ENCODE measurements around the gene UQCC5.

Gene UQCC5, protein sequence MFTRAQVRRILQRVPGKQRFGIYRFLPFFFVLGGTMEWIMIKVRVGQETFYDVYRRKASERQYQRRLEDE

DNA sequence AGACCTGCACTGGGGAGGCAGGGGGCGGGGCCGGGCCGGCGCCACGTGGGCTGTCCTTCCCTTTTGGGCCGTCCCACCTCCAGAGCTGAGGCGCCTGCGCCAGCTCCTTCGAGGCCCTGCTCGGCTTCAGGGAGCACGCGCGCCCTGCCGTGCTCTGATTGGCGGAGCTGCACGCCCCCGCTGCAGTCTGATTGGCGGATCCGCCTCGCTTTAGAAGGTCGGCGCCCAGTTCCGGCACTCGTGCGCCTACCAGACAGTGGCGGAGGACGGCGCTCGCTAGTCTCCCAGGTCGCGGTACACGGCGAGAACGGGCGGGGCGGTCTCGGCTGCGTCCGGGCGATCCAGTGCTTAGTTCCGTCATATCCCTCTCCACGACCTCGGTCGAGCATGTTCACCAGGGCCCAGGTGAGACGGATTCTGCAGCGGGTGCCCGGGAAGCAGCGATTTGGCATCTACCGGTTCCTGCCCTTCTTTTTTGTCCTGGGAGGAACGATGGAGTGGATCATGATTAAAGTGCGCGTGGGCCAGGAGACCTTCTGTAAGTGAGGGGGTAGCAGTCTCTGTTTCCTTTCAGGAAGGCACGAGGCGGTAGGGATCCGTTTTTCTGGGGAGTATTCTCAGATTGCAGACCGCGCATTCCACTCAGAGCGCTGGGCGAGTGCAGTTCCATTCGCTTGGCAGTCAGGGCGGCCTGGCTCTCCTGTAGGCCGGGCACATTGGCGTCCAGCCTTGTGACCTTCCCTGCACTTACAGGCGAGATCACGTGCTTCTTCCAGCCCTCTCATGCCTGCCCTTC is at the start of gene UQCC5:
UQCC5 (plus strand) TSS at position 237 of the 796 bp plus-strand sequence; CDS start at position 388, 151 bp downstream.
- peak; percentile 93 for DNase-seq

DNA sequence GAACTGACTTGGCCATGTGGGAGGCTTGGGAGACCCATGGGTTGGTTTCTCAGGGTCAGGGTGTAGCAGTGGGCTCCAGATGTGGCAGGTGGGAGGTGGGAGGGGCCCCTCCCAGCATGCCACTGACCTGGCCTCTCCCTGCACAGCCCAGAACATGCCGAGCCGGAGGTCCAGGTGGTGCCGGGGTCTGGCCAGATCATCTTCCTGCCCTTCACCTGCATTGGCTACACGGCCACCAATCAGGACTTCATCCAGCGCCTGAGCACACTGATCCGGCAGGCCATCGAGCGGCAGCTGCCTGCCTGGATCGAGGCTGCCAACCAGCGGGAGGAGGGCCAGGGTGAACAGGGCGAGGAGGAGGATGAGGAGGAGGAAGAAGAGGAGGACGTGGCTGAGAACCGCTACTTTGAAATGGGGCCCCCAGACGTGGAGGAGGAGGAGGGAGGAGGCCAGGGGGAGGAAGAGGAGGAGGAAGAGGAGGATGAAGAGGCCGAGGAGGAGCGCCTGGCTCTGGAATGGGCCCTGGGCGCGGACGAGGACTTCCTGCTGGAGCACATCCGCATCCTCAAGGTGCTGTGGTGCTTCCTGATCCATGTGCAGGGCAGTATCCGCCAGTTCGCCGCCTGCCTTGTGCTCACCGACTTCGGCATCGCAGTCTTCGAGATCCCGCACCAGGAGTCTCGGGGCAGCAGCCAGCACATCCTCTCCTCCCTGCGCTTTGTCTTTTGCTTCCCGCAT is 49.2 kb upstream of the UQCC5 start:
- no peak for DNase-seq

DNA sequence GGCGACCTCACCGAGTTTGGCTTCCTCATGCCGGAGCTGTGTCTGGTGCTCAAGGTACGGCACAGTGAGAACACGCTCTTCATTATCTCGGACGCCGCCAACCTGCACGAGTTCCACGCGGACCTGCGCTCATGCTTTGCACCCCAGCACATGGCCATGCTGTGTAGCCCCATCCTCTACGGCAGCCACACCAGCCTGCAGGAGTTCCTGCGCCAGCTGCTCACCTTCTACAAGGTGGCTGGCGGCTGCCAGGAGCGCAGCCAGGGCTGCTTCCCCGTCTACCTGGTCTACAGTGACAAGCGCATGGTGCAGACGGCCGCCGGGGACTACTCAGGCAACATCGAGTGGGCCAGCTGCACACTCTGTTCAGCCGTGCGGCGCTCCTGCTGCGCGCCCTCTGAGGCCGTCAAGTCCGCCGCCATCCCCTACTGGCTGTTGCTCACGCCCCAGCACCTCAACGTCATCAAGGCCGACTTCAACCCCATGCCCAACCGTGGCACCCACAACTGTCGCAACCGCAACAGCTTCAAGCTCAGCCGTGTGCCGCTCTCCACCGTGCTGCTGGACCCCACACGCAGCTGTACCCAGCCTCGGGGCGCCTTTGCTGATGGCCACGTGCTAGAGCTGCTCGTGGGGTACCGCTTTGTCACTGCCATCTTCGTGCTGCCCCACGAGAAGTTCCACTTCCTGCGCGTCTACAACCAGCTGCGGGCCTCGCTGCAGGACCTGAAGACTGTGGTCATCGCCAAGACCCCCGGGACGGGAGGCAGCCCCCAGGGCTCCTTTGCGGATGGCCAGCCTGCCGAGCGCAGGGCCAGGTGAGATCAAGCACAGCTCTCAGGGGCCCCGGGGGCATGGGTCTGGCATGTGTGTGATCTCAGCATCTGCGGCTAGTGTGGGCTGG is 48.4 kb upstream of the UQCC5 start:
- DNase-seq, result no peak

DNA sequence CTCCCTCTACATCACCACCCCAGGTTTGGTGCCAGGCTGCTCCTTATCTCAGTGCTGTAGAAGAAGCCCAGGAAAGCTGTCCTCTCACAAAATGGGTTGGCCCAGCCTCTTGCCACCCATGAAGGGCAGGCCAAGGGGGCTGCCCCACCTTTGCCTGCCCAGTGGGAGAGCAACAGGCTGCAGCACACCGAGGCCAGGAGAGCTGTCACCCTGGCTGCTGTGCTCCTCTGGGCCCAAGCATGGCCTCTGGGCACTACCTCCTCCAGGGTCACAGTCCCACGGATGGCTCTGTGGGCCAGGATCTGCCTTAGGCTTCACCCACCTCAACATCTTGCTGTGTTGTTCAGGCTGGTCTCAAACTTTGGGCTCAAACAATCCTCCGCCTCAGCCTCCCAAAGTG is 47.7 kb upstream of the UQCC5 start:
- no peak for DNase-seq

DNA sequence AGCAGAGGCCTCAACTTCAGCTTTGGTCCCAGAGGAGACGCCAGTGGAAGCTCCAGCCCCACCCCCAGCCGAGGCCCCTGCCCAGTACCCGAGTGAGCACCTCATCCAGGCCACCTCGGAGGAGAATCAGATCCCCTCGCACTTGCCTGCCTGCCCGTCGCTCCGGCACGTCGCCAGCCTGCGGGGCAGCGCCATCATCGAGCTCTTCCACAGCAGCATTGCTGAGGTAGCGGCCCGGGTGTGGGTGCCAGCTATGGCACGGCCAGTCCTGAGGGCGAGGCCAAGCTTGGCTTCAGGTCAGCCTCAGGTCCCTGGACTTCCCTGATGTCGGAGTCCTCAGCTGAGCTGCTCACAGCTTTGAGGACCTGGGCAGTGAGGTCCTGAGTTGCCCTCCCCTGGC is 47.0 kb upstream of the UQCC5 start:
- DNase-seq, result no peak

DNA sequence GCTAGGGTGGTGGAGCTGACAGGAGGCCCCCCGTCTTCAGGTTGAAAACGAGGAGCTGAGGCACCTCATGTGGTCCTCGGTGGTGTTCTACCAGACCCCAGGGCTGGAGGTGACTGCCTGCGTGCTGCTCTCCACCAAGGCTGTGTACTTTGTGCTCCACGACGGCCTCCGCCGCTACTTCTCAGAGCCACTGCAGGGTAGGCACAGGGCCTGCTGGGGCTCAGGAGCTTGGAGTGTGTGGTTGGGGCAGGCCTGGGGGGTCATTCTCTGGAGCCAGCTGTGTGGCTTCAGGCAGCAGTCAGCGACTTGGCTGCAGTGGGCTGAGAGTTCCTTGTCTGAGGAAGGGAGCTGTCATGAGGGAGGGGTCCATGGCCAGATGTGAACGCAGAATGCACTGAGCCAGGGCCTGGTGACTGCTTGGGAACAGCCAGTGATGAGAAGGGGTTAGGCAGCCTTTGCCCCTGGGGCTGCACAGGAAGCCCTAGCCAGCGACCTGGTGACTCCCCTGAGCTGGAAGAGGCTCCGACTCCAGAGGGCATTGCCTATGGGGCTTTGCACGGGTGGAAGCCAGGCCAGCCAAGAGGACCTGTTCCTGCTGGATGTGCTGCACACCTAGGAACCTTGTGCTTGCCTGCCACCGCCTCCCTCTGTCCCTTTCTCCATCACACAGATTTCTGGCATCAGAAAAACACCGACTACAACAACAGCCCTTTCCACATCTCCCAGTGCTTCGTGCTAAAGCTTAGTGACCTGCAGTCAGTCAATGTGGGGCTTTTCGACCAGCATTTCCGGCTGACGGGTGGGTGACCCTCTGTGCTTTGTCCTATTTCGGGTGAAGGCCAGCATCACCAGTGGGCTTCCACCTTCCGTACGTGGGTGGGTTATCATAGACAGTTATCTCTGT is 46.1 kb upstream of the UQCC5 start:
- DNase-seq, result no peak

DNA sequence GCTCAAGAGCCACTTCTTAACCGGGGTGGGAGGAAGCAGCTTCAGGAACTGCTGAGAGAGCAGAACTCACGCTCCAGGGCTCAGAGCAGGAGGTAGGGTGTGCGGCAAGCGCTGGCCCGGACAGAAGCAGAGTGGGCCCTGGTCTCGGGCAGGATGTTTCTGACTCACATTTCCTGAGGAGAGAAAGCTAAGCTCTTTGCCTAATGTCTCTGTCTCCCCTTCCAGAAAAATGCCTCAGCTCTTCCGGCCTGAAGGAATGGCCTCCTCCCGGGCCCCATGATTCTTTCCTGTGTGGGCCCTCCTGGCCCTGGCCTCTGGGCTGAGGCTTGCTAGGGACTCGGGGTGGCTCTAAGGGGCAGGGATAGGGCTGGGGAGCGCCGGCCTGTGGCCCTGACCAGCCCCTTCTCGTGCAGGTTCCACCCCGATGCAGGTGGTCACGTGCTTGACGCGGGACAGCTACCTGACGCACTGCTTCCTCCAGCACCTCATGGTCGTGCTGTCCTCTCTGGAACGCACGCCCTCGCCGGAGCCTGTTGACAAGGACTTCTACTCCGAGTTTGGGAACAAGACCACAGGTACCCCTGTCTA is 45.4 kb upstream of the UQCC5 start:
- no peak for DNase-seq

DNA sequence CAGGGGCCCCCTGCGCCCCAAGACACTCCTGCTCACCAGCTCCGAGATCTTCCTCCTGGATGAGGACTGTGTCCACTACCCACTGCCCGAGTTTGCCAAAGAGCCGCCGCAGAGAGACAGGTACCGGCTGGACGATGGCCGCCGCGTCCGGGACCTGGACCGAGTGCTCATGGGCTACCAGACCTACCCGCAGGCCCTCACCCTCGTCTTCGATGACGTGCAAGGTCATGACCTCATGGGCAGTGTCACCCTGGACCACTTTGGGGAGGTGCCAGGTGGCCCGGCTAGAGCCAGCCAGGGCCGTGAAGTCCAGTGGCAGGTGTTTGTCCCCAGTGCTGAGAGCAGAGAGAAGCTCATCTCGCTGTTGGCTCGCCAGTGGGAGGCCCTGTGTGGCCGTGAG is 44.3 kb upstream of the UQCC5 start:
- no peak for DNase-seq

DNA sequence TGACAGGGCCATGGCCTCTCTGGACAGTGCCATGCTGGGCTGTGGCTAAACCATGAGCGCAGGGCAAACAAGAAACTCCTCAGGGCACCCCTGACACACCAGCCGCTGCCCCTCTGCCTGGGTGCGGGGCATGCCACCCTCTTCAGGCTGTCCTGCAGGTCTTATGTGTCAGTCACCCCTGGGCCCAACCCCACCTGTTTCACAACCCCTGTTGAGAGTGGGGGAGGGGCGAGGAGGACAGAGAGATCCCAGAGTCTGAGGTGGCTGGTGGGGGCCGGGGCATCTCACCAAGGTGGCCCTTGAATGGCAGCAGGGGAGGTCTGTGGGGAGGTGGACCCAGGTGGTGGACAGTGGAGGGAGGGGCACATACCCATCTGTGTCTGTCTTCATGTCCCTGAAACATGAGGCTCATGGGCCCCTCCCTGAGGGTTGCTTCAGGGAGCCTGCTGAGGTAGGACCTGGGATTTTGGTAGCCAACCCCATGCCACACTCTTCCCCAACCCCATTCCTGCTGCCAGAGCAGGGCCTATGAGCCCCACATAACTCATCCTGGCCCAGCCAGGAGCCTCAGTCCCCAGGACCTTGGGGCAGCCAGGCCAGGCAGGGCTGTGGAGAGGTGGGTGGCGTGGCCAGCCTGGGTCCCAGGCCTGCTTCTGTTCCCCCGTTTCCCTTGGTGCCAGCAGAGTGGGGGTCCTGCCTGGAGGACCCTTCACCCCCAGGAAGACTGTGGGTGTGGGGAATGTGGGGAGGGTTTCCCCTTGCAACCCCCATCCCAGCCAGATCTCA is 43.0 kb upstream of the UQCC5 start:
- DNase-seq, result no peak

DNA sequence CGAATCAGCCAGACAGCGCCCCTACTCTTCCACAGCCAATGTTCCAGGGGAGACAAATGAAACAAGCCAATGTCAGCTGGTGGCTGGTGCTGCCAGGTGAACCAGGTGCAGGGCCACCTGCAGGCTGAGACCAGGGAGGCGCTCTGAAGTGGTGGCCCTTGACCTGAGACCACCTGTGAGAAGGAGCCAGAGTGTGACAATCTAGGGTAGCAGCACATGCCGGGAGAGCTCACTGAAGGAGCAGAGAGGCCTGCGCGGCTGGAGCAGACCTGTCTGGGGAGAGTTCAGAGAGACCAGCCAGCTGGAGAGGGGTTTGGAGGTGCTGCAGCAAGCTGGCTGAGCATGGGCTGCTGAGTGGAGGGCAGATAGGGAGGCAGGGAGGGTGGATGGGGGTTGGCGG is 42.0 kb upstream of the UQCC5 start:
- DNase-seq, result no peak

DNA sequence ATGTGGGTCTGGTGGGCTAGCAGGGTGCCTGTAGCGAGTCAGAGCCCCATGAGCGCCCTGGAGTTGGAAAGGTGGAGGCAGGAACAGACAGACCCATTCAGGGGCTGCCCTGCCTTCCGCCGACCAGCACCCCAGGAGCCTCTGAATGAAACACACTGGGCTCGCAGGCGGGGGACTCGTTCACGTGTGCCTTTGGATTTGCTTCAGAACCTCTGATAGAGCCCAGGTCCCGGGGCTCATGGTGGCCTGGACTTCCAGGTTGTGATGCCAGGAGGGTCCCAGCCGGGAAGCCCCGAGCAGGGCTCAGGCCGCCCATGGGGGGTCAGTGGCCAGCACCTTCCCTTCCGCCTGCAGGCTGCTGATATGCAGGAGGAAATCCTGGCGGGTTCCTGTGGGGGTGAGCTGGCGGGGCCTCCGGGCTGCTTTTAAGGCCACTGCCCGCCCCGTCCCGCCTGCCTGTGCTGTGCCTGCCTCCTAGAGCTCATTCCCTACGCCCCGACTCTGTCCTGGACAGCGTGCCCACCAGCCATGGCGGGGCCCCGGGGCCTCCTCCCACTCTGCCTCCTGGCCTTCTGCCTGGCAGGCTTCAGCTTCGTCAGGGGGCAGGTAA is 41.4 kb upstream of the UQCC5 start, which contains the start of gene STAB1:
STAB1 (plus strand) TSS at position 453 of the 610 bp plus-strand sequence; CDS start at position 529, 76 bp downstream.
- no peak for DNase-seq

DNA sequence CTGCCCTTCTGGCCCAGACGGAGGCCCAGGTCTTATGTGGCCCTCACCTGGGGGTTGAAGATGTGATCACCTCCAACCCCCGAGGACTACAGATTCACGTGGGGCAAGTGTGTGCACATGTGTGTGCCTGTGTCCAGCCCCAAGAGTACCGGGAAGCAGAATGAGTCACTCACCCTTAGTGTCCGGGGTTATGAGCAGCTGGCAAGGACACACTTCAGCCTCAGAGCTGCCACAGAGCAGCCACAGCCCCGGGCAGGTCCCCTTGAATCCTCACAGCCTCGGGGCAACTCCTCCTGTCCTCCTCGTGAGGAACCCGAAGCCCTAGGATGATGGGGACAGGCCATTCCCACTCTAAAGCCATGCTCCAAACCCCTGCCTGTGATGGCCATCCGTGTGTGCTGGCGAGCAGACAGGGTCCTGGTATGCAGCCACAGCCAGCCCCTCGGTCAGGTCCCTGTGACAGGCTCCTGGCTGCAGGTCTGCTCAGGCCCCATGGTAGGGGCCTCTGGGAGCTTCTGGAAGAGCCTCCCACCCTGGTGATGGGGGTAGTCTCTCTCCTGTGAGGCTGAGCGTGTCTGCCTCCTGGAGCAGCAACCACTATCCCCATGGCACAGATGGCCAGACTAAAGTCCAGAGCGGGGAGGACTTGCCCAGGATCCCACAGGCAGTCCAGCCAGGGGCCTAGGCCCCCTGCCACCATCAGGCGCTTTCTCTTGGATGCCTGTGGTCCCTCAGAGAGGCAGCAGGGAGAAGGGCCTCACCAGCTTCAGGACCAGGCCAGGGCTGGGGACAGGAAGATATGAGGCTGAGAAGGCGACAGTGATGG is 40.4 kb upstream of the UQCC5 start:
- no peak for DNase-seq

DNA sequence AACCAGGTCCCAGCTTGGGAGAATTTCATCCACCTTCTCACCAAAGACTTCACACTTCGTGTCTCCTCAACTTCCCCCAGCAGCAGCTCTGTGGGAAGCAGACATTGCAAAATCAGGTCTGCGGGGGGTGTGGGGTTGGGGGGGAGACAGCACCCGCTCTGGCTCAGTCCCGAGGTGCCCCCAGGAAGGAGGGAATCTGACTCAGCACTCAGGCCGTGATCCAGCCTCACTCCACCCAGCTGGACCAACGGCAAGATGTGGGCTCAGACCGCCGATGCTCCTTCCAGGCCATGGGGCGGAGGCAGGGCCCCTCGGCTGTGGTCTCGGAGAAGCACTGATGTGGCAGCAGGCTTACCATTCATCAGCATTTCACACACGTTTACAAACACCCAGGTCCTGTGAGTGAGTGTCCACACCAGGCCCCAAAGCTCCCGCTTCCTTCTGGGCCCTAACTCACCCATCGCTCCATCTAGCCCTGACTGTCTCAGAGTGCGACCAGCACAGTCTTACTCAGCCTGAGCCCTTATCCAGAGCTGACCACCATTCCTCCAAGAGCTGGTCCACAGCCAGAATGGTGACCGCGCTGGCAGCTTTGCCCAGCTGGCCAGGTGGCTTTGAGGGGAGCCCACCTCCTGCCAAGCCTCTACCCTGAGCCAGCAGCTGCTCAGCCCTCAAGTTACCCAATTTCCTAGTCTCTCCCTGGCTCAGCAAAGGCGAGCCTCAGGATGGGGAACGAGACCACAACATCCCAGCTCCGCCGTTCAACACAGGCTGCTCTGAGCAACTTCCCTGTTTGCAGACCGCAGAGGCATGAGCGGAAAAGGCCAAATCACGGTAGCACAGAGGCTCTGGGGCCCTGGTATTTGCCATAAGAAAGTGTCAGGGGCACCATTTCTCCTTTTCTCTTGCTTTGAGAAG is 38.0 kb upstream of the UQCC5 start:
- no peak for DNase-seq

DNA sequence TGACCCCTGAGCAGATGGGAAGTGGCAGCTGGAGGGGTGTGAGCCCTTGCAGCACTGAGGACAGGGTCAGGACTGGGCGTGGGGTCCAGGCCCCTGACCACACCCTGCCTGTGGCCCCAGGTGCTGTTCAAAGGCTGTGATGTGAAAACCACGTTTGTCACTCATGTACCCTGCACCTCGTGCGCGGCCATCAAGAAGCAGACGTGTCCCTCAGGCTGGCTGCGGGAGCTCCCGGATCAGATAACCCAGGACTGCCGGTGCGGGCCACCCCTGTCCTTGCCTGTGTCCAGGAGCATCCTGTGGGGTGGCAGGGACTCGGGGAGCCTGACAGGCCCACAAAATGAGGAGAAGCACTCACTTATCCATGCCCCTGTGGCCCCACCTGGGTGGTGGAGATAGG is 35.4 kb upstream of the UQCC5 start:
- no peak for DNase-seq

DNA sequence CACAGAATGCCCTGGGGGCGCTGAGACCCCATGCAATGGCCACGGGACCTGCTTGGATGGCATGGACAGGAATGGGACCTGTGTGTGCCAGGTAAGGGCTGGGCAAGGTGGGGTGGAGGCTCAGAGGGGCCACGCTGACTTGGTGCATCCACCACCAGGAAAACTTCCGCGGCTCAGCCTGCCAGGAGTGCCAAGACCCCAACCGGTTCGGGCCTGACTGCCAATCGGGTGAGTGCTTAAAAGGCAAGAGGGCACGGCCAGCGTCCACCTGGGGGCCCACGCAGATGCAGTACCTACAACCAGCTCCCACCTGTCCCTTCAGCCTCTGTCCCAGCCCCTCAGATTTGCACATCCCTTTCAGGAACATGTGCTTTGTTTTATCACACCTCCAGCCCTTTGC is 34.4 kb upstream of the UQCC5 start:
- DNase-seq, result no peak

DNA sequence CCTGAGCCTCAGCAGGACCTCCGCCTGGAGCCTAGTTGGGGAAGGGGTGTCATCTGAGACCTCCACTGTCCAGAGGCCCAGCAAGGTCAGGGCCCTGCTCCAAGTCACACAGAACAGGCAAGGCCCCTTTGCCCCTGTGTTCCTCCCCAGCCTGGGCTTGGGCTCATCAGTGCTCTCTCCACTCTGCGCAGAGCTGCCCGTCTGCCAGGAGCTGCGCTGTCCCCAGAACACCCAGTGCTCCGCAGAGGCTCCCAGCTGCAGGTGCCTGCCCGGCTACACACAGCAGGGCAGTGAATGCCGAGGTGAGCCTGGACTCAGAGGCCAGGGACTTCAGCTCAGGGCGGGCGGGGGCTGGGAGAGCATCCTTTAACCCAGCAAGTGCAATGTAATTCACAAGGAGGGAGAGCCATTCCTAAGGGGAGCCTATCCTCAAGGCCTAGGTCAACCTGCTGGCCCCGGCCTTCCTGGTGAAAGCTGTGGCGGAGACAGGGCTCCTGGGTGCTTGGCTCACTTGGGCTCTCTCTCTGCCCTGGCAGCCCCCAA is 33.5 kb upstream of the UQCC5 start:
- DNase-seq, result no peak

DNA sequence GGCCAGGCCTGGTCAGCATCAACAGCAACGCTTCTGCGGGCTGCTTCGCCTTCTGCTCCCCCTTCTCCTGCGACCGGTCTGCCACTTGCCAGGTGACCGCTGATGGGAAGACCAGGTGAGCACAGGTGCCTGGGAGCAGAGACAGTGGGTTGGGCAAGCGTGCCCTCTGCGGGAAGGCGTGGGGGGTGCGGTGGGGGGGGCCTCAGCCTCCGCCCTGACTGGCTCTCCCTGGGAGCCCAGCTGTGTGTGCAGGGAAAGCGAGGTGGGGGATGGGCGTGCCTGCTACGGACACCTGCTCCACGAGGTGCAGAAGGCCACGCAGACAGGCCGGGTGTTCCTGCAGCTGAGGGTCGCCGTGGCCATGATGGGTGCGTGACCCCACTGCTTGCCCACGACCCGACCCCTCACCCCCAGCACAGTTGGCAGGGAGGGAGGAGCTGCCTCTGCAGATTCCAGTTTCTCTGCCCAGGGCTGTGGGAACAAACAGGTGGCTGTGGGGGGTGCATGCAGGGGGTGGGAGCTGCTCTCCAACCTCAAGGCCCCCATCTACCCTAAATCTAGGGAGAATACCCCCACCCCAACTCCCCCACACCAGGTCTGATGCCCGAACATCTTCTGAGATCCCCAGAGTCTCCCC is 32.5 kb upstream of the UQCC5 start:
- no peak for DNase-seq

All from NCI-H1092 (cell line).